ENCODE measurements around the gene MLLT3. TPM values are rescaled to one million over a fixed set of nuclear protein-coding genes. Genes with fewer than 3 reads are reported as not detected.

MLLT3 gene
- total and polyA plus RNA-seq, 2 of the 13 experiments (the other 11 are each of a cell fraction or from before 2014, with no cell fraction given) = 12.3 to 12.6 TPM

- no peak for TF ChIP-seq UBTF (CRISPR knock-in tag; IDR thresholded peaks at IDR 0.05)
- no peak for TF ChIP-seq TFAP4 (IDR thresholded peaks at IDR 0.05; ENCODE audit: borderline replicate concordance, low read depth)
Measured at GRCh38 chr9:20492772-20493171, 129.5 kb downstream of the MLLT3 start (continued).

- WGBS (ENCODE audit: low lambda C conversion rate) = 36% methylated on average over 1 of the region's 1 CpG
- POLR2A ChIA-PET = no interaction called here
- CTCF ChIA-PET (ENCODE audit: low intra/inter-chr PET ratio, low total read pairs) = no interaction called here
- no peak for TF ChIP-seq ZBTB4 (CRISPR knock-in tag; IDR thresholded peaks at IDR 0.05; ENCODE audit: borderline replicate concordance)
- TF ChIP-seq ZFP90 (CRISPR knock-in tag; IDR thresholded peaks at IDR 0.05; ENCODE audit: borderline replicate concordance) = no peak
- no peak for TF ChIP-seq KDM5A (IDR thresholded peaks at IDR 0.05; ENCODE audit: borderline replicate concordance, low read length)
- no peak for TF ChIP-seq ZNF607 (CRISPR knock-in tag; IDR thresholded peaks at IDR 0.05; ENCODE audit: borderline replicate concordance)
- no peak for TF ChIP-seq ZNF605 (CRISPR knock-in tag; IDR thresholded peaks at IDR 0.05)
- no peak for TF ChIP-seq GLMP (CRISPR knock-in tag; IDR thresholded peaks at IDR 0.05; ENCODE audit: borderline replicate concordance)
- no peak for TF ChIP-seq MTA3 (CRISPR knock-in tag; IDR thresholded peaks at IDR 0.05)
Measured at GRCh38 chr9:20491612-20492011, 130.7 kb downstream of the MLLT3 start.

More at GRCh38 chr9:20491612-20492011, 130.7 kb downstream of the MLLT3 start:
- no TSS peak for BruUV-seq (replicated peaks)
- Histone ChIP-seq H2AFZ (ENCODE audit: low read length) (no peak overlapping the region), H3K36me3 (replicated peaks in 1 of 2; ENCODE audit: control insufficient read depth in 1 of 2, insufficient read depth in 2 of 2, low read length in 2 of 2) (no peaks in the 10 kb centered on the region), H3K4me1 (ENCODE audit: insufficient read depth, low read length) (peaks cover 3% of the 10 kb centered on the region; the same call in 1 of the 2 replicates), H3K4me2 (ENCODE audit: low read depth, low read length) (no peak overlapping the region), H3K27me3 (ENCODE audit: control insufficient read depth in 1 of 2, insufficient read depth in 2 of 2, low read length in 2 of 2) (no peaks in the 10 kb centered on the region), H3K9me3 (ENCODE audit: low read length) (no peaks in the 10 kb centered on the region), H4K20me1 (ENCODE audit: insufficient read depth, low read length) (no peaks in the 10 kb centered on the region), H3K27ac (ENCODE audit: extremely low read length, insufficient read depth, low read length) (no peak overlapping the region), H3K79me2 (ENCODE audit: insufficient read depth, low read length) (peaks cover 1% of the 10 kb centered on the region), H3K4me3 (replicated peaks in 1 of 3; ENCODE audit: insufficient read depth in 1 of 3, low read depth in 2 of 3, low read length in 3 of 3) (no peak overlapping the region), H3K9ac (ENCODE audit: insufficient read depth, low read depth, low read length) (no peak overlapping the region)
- FAIRE-seq = no peak
- DNase-seq (ENCODE audit: low spot score) = no peak
- intact Hi-C loops (cut with micrococcal nuclease; ENCODE audit: unreplicated experiment) = no loop called here
- no peak for ATAC-seq
- in situ Hi-C loops (cut with HindIII; ENCODE audit: extremely low pct_ligation_motif_present, low pct_unique_long_range_greater_than_20kb) = no loop called here

Data from HepG2 (cell line).